Right hindlimb (tissue), 1 donor: ENCODE data around the gene CCDC192.

Experiments used
- DNase-seq: peaks from one replicate; pipeline ENCODE4 v3.0.0-alpha.2; 2018

The CCDC192 gene

DNA sequence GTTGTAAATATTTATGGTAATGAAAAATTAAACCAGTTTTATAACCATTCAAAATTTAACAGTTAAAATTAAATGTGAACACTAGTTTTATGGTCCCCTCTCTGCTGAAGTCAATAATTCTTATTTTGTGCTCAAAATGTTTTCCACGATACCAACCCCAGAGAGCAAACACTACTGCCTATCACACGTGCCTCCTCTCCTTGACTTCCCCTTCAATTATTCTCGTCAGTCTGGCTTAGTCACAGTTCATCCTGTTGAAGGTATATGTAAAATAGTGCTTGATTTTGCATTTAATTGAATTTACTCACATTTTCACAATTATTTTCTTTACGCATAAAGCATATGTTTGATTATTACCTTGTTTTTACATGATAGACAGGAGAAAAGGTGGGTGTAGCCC is 148.8 kb downstream of the CCDC192 start:
- no peak for DNase-seq

DNA sequence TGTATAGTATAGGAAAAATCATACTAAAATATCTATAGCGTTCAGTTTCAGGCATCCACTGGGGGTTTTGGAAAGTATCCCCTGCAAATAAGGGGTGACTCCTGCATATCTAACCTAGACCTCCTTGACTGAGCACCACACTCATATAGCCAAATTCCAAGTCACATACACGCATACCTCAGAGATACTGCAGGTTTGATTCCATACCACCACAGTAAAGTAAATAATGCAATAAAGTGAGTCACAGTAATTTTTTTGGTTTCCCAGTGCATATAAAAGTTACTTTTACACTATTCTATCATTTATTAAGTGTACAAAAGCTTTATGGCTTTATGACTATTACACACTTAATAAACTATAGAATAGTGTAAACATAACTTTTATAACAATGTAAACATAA is 151.3 kb downstream of the CCDC192 start:
- DNase-seq: no peak

DNA sequence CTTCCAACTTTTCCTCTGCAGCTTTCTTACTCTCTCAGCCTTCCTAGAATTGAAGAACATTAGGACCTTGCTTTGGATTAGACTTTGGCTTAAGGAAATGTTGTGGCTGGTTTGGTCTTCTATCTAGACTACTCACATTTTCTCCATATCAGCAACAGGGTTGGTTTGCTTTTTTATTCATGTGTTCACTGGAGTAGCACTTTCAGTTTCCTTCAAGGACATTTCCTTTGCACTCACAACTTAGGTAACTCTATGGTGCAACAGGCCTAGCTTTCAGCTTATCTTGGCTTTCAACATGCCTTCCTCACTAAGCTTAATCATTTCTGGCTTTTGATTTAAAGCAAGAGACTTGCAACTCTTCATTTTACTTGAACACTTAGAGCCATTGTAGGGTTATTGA is 153.1 kb downstream of the CCDC192 start:
- DNase-seq: no peak

DNA sequence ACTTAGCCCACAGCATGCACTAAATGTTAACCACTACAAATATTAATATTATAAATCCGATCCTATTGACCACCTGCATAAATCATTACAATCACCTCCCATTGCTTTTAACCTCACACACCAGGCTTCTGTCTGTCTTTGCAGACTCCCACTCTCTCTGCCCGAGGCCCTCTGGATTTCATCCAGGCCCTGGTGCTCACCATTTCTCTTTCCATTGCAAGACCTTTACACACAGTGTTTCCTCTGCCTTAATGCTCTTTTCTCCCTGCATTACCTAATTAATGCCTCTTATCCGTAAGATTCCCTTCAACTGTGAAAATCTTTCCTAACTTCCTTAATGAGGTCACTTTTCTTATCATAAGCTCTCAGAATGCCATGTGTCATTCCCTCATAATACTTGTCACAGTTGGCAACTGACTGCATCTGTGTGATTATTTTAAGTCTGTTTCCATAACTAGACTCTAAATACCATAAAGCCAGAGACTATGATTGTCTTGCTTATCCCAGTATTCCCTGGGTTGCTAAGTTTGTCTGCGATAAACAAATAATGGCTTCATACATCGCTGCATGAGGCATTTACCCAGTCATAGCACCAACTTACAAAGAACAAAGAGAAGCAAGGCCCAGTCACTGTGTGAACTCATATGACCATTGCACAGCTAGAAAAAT is 155.1 kb downstream of the CCDC192 start:
- no peak for DNase-seq

DNA sequence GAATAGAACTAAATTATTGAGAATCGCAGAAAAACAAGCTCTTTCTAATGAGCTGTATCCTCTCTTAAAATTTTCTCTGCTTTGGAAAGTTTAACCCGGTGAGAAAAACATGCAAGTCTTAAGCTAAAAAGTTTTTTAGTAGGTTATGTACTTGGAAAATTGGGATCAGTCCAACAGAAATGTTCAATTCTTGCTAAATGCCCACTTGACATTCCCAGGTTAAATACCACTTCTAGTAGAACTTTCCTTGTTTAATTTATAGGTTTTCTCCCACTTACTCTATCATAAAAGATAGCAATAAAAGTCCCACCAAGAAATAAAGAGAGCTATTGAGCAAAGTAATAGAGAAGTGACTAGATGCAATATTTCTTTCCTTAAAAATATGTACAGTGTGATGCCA is 157.1 kb downstream of the CCDC192 start:
- DNase-seq: no peak

DNA sequence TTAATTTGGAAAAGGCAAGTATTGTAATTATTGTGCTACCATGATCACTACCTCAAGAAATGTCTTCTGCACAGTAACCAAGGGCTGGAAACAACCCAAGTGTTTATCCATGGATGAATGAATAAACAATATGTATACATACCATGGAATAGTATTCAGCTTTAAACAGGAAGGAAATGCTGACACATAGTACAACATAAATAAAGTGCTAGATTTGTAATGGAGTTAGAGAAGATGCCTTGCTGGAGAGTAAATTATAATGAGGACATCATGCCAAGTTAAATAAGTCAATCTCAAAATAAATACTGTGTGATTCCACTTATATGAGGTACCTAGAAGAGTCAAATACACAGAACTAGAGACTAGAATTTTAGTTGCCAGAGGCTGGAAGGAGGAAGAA is 160.0 kb downstream of the CCDC192 start:
- DNase-seq: no peak

DNA sequence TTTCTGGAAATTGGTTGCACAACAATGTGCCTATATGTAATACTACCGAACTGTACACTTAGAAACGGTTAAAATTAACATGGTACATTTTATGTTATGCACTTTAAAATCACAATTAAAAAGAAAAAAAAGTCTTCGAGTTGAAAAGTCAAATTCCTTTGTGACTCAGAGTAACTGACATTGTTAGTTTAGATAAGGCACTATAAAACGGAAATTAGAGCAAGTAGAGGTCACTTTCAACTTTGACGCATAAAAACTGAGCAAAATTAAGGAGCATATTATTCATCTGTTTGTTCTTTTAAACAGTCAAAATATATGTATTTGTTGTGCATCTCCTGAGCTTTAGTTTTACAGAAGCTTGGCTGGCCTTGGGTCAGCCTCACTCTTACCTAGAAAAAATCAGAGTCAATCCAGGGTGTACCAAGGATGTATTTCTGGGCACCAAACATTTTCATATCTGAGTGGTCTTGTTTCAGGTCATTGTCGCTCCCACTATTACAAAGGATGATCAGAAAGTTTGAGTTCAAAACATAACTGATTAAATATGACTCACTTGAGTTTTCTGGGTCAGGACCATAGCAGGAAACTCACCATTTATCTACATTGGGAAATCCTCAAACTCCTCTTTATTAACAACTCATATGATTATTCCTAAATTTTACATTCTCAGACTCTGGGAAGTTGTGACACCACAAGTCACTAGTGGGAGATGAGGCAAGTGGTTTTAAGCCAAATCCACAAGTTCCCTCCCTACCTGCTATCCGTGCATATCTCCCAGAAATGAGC is 160.6 kb downstream of the CCDC192 start:
- DNase-seq: no peak

DNA sequence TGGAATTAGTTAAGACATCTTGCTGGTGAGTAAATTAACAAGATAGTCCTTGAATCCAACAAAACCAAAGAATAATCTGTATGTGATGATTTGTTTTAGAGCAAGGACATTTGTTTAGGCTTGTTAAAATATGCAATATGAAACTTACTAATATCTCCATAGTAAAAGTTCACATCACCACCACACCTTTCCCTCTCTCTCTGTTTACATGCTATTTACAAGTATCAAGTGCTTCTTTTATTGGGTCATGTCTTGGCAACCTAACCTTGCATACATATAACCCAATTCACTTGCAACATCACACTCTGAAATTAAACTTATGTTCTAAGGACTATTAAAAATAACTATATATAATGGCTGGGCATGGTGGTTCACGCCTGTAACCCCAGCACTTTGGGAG is 161.3 kb downstream of the CCDC192 start:
- no peak for DNase-seq

DNA sequence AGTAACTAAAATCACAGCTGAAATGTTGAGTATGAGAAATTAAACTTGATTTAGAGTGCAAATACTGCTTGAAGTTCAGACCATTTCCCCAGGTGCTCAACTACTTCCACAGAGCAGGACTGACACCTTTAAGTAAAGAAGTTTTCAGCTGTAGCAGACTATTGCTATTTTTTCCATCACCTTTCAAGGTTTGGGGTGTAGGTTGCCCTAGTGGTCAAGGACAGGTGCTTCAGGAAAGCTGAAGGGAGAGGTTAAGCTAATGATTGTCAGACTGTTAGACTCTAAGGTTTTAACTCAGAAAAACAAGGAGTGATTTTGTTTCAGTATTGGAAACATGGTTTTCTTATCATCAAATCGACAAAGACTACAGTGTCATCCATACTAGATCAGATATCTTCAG is 162.1 kb downstream of the CCDC192 start:
- DNase-seq: no peak

DNA sequence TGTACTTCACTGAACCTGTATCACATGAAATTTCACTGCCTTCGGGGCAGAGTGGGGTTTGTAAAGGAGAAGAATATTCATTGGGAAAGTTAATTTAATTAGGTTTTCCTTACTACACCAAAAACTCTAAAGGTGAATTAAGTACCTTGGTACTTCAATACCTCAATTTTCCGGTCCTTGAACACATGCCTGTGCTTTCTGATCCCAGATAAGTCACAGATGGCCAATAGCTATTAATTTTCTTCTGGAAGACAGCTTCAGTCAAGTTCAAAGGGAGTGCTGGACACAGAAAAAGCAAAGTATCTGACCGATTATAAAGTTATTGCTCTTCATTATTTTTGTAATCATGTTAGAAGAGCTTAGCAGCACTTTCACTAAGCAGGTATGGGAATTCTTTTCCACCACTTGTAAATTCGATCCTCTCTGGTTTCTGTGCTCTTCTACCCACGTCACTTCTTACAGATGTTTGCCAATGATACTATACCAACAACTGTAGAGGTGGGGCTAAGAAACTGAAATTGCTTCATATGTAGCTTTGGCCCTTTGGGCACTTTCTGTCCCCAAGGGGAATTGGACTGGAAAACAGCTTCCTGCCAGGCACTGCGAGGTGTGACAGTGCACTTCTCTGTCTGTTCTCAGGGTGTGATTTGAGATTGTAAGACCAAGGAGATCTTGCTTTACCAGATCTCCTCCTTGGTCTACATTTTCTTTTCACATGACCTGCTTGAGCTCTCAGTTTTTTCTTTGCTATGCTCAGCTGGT is 164.0 kb downstream of the CCDC192 start:
- DNase-seq: no peak

DNA sequence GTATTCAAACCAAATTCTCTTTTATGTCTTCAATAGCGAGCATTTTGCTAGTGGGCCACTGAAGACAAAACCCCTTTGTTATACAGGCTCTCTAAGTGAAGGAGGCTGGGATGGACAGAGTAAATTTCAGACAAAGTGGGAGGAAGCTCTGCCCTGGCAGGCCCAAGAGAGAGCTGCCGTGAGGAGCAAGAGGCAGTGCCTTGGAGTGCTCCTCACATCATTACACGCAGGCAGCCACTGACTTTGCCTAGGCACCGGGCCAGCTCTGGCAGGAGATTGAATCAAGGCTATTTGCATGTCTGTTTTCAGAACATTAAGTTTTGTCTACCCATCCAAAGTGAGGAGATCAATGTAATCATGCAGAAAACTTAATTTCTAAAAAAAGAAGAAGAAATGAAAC is 167.7 kb downstream of the CCDC192 start:
- peak; percentile 70 for DNase-seq

DNA sequence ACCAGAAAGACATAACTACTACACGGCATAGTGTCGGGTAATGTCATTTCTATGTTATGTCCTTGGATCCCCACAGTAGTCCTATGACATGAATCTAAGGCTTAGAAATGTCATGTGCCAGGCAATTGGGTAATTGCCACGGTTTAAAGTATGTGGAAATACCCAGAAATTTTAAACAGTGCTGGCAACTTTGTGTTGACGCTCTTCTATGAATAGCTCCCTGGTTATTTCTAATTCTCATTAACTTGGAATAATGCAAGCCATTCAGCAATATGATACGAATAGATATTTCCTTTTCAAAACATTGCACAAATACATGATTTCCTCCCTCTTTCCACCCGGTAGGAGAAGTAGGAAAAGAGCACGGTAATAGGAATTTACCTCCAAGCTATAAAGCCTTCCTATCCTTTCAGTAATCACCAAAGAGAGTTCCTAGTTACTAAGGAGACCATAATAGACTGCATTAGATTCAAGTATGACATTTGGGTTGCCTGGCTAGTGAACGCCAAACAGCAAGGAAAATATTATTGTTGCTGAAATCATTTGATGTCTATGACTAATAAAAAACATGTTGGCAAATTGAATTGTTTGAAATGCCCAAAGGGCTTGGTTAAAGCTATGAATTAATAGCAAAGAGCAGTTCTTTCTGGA is 168.4 kb downstream of the CCDC192 start:
- no peak for DNase-seq

DNA sequence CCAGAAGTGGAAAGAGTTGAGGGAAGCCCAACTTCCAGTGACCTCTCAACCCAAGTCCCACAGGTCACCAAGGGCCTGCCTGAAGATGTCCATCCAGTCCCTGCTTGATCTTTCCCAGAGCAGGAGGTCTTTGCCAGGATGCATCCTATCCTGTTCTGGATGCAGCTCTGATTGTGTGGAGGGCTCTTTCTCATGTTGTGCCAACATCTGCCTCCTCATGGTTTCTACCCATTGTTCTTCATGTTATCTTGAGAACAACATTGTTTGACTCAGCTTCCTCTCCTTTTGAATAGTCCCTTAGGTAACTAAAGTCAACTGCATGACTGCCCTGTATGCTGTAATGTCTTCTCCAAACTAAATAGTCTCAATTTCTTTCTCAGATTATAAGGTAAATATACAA is 169.3 kb downstream of the CCDC192 start:
- DNase-seq: no peak

DNA sequence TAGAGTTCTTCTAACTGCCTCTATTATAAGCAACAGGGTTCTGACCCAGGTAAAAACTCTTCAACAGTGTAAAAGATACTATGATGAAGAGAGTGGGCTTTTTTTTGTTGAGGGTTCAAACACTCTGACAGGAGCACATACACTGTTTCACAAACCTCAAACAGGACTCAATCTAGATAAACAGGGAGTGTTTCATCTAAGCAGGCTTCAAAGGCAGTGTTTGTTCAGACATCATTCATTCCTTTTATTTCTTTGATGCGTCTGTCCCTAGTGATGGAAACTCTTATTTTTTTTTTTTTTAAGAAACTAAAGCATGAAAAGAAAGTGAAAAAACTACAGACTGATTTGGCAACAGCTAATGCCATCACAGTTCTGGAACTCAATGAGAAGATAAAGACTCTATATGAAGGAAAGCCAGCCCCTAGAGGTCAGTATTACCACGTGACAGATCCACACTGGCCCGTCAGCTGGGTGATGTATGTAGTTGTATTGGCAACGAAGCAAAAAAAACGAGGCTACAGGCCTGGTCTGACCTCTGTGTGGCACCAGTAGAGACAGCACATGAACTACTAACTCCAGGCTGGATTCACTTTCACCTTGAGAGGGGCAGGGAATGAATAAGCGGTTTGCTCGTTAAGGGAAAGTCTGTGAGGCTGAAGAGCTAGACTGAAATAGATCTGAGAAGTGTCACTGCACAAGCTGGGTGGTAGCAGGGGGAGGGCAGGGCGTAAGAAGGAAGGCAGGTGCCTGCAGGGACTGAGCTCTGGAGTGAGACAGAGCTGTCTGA is 172.2 kb downstream of the CCDC192 start:
- DNase-seq: peak; percentile 63

DNA sequence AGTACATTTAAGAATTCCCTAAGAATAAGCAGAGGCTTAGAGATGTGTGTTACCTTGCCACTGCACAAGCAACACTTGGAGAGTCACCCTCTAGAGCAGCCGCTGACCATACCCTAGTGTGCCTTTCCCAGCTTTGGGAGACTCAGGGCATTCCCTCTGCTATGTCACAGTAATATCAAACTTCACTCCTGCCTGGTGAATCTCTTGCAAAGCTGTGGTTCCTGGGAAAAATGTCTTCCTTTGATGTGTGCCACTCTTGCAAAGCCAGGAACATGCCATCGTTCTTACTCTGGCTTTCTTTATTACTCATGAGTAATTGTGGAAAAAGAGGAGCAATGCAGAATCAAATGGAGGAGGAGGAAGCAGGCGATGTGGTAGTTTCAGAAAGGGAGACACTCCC is 173.2 kb downstream of the CCDC192 start:
- DNase-seq: no peak

DNA sequence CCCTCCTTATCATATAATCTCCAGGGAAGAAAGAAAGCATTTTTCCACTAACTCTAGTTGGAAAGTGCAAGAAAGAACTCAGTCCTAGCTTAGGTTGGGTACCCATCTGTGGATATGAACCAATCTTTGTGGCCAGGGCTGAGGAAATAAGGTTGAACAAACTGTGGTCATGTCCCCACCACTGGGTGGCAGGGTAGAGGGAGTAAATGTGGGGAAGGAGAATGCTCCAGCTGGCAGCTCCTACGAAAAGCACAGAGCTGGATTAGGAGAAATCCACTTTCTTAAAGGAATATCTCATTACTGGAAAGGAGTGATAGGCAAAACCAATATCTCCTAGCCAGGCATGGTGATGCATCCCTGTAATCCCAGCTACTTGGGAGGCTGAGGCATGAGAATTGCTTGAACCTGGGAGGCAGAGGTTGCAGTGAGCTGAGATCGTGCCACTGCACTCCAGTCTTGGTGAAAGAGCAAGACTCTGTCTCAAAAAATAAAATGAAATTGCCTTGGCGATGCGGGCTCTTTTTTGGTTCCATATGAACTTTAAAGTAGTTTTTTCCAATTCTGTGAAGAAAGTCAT is 175.1 kb downstream of the CCDC192 start:
- DNase-seq: peak; percentile 36

DNA sequence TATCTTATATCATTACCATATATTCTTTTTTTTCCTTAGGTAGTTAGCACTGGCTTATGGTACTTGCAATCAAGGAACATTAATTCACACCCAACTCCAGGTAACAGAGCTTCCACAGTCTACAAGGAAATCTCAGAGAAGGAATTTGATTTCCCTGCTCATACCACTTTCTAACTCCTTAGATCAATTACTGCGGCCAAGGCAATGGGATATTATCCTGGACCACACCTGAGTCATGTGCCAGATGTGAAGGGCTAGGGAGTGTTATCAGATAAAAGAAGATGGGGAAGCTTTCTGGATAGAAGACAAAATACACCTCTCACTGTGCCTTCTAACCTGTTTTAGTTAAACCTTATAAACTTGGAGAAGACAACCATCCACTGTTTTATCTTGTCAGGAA is 181.2 kb downstream of the CCDC192 start:
- no peak for DNase-seq

DNA sequence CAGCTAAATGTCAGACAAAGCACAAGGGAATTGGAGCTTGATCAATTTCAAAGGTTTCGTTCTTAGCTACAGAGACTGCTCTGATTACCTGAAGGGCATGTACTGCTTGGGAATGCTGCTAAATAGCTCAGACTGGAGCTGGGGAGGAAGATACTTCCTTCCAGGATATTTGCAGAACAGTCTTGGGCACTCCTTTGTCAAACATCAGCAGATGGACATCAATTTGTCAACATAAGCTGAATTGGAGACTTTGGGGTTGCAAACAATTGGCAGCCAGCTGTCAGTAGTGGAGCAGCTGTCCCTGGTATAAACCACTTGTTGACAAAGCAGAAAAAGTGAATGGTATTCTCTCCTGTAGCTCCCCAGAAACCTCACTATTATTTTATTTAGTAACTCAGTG is 182.0 kb downstream of the CCDC192 start:
- no peak for DNase-seq

DNA sequence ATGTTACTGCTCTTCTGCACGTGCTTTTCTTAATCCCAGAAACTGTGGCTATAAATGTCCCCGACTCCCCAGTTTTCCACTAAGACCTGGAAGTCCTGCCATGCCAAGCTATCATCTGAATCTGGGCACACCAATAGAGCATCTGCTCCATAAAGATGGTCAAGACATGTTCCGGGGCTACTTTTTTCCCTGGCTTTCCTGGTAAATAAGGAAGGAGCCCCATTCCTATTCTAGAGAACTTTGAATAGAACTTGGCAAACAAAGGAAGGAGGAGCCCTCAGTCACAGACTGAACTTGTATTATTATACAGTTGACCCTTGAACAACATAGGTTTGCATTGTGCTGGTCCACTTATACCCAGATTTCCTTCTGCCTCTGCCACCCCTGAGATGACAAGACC is 182.9 kb downstream of the CCDC192 start:
- DNase-seq: no peak

DNA sequence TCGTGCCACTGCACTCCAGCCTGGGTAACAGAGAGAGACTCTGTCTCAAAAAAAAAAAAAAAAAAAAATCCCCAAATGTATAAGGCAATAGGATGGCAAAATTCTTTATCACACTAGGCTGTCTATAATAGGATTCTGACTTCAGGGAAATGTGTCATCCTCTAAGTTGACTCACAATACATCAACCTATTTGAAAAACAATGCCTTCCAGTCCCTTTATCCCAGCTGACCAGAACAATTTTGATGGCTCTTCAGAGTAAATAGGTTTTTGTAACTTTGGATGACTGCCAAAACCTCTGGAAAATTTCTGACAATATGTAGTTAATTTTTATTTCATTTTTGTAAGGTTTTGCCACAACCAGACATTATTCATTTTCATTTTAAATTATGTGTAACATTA is 184.1 kb downstream of the CCDC192 start:
- DNase-seq: no peak

DNA sequence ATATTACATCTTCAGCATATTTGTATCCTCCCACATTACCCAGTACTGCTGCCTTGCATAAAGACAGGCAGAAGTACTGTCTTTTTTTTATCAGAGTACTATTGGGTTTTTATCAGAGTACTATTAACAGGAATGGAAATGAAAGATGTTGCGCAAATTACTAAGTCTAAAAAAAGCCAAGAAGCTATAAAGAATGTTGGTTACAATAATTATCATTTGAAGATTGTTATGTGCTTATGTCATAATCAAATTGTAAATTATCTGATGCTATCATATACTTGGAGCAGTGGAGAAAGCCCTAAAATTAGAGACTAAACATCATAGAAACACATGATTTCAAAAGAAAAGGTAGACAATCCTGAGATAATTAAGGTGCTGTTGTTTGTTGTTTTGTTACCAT is 188.8 kb downstream of the CCDC192 start:
- DNase-seq: no peak
